CD14-positive monocyte (primary cell): Measurements from ENCODE around the gene UBE3A. TPM values are rescaled to one million over a fixed set of nuclear protein-coding genes. Genes with fewer than 3 reads are reported as not detected.

Source experiments
- DNase-seq, 3 donors: peaks; one replicate each; pipeline ENCODE4 v3.0.0-alpha.2; 2011 to 2022
- H2AFZ ChIP-seq: 2 replicates; pipeline ENCODE4 v1.6.0; 2012; ENCODE audit warnings: mild to moderate bottlenecking, low read depth, low read length, inconsistent platforms; ENCODE audit not compliant: insufficient read depth, poor library complexity, severe bottlenecking
- H3K27ac ChIP-seq, 2 donors: 1 replicate in 1 of 2; 2 replicates in 1 of 2; pipeline ENCODE4 v1.5.1; 2012 to 2013; ENCODE audit warnings: low read length in 2 of 2, control low read depth in 1 of 2, inconsistent platforms in 1 of 2, low read depth in 1 of 2, mild to moderate bottlenecking in 1 of 2
- H3K27me3 ChIP-seq, 2 donors: one replicate each; pipeline versions ENCODE4 v1.6.0 to v1.6.1; 2011 to 2013; ENCODE audit warnings: low read length in 2 of 2; ENCODE audit not compliant: control insufficient read depth in 2 of 2, insufficient read depth in 2 of 2
- H3K36me3 ChIP-seq, 2 donors: replicated peaks in 1 of 2; 1 replicate in 1 of 2; 2 replicates in 1 of 2; pipeline versions ENCODE4 v1.5.1 to v1.6.1; 2012 to 2013; ENCODE audit warnings: low read length in 2 of 2, control low read depth in 1 of 2, inconsistent platforms in 1 of 2, mild to moderate bottlenecking in 1 of 2; ENCODE audit not compliant: insufficient read depth in 2 of 2, control insufficient read depth in 1 of 2
- H3K4me1 ChIP-seq, 2 donors: 1 replicate in 1 of 2; 2 replicates in 1 of 2; pipeline versions ENCODE4 v1.5.1 to v1.6.1; 2012 to 2013; ENCODE audit warnings: low read length in 2 of 2, control low read depth in 1 of 2, inconsistent platforms in 1 of 2, mild to moderate bottlenecking in 1 of 2, moderate library complexity in 1 of 2; ENCODE audit not compliant: insufficient read depth in 2 of 2, control insufficient read depth in 1 of 2
- H3K4me2 ChIP-seq: replicated peaks from 2 replicates; pipeline ENCODE3; 2012; ENCODE audit warnings: low read length, moderate library complexity, mild to moderate bottlenecking; ENCODE audit not compliant: poor library complexity, severe bottlenecking; ENCODE audit errors: extremely low read depth
- H3K4me3 ChIP-seq, 3 experiments: fragments of 200-600 bp in 1 of 3; sonication (generic) in 1 of 3; replicated peaks in 1 of 3; 1 replicate in 2 of 3; 2 replicates in 1 of 3; pipeline ENCODE4 v1.5.1; 2011 to 2013; ENCODE audit warnings: low read length in 3 of 3, mild to moderate bottlenecking in 3 of 3, control low read depth in 2 of 3, low read depth in 2 of 3, inconsistent platforms in 1 of 3, moderate library complexity in 1 of 3
- H3K79me2 ChIP-seq: 2 replicates; pipeline ENCODE4 v1.6.0; 2012; ENCODE audit warnings: mild to moderate bottlenecking, control low read depth, inconsistent platforms, low read length, moderate library complexity; ENCODE audit not compliant: insufficient read depth
- H3K9ac ChIP-seq: 2 replicates; pipeline ENCODE4 v1.6.0; 2017; ENCODE audit warnings: low read length, mild to moderate bottlenecking; ENCODE audit not compliant: insufficient read depth, poor library complexity, severe bottlenecking
- H3K9me3 ChIP-seq, 2 donors: replicated peaks in 1 of 2; 1 replicate in 1 of 2; 2 replicates in 1 of 2; pipeline versions ENCODE4 v1.5.1 to v1.6.1; 2012 to 2013; ENCODE audit warnings: low read length in 2 of 2, control low read depth in 1 of 2; ENCODE audit not compliant: control insufficient read depth in 1 of 2, insufficient read depth in 1 of 2
- H4K20me1 ChIP-seq: 2 replicates; pipeline ENCODE4 v1.6.0; 2012; ENCODE audit warnings: mild to moderate bottlenecking, low read length, control low read depth, moderate library complexity; ENCODE audit not compliant: insufficient read depth
- H3K27ac Mint-ChIP-seq, 7 donors: one replicate each; pipeline ENCODE4 v1.8.0; 2020; ENCODE audit warnings: mild to moderate bottlenecking in 7 of 7, mixed read lengths in 7 of 7, moderate library complexity in 6 of 7, inconsistent platforms in 2 of 7
- H3K27me3 Mint-ChIP-seq, 3 donors: one replicate each; pipeline ENCODE4 v1.8.0; 2021 to 2022; ENCODE audit warnings: low read depth in 3 of 3, mild to moderate bottlenecking in 3 of 3, mixed read lengths in 3 of 3, moderate library complexity in 3 of 3, inconsistent platforms in 1 of 3
- H3K36me3 Mint-ChIP-seq, 2 donors: one replicate each; pipeline ENCODE4 v1.8.0; 2020; ENCODE audit warnings: mixed read lengths in 2 of 2, inconsistent platforms in 1 of 2, mild to moderate bottlenecking in 1 of 2
- H3K4me1 Mint-ChIP-seq: one replicate; pipeline ENCODE4 v1.8.0; 2020; ENCODE audit warnings: mild to moderate bottlenecking, mixed read lengths
- H3K4me3 Mint-ChIP-seq, 2 donors: one replicate each; pipeline ENCODE4 v1.8.0; 2020; ENCODE audit warnings: mild to moderate bottlenecking in 2 of 2, mixed read lengths in 2 of 2, moderate library complexity in 1 of 2
- H3K9me3 Mint-ChIP-seq, 7 donors: one replicate each; pipeline ENCODE4 v1.8.0; 2020 to 2022; ENCODE audit warnings: mixed read lengths in 7 of 7, mild to moderate bottlenecking in 6 of 7, moderate library complexity in 6 of 7, inconsistent platforms in 2 of 7
- WGBS: methylation state at CpG from one replicate; pipeline ENCODE4 v1.1.5; 2013; ENCODE audit warnings: missing lambda C conversion rate; ENCODE audit not compliant: insufficient coverage; 5-methylcytosine and 5-hydroxymethylcytosine counted together
- intact Hi-C, 2 donors: fragments of 100-400 bp; cut with micrococcal nuclease; formaldehyde crosslinking; loops; one replicate each; pipeline versions ENCODE4 v1.15.0 to v1.15.1; 2023
- polyA plus RNA-seq, 3 donors: library from polyadenylated mRNA; depleted of rRNA in 1 of 3; unstranded in 2 of 3; stranded (reverse) in 1 of 3; fragments of 300-500 nt in 2 of 3; fragments of >200 nt in 1 of 3; fragmentation: Illumina TruSeq in 2 of 3; gene quantifications; 1 replicate in 2 of 3; 2 replicates in 1 of 3; pipeline ENCODE4 v1.2.3, GENCODE V29; 2012 to 2021
- TF ChIP-seq, protein P1 (sequence below): fragments of 200-600 bp; IDR thresholded peaks from one replicate; pipeline ENCODE4 v1.8.0; 2022; ENCODE audit warnings: antibody characterized with exemption, mild to moderate bottlenecking

The UBE3A gene
- polyA plus RNA-seq, 3 donors, result 13.9 to 73.3 (median 54.5) TPM

DNA sequence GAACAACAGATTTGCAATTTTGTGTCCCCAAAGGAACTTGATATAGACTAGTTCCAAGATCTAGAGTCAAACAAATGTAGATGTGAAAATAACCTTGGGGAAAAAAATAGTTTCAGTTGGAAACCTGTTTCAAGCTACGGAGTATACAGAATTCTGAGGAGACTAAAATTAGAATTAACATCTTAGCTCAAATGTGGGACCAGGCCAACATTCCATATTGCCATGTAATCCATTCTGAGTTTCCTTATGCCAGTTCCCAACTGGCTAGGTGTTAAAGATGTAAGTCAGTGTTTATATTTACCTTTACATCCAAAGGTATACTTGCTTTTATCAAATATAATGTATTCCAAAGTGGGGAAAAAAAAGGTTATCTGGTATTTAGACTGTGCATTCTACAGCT, 76.3 kb downstream of the UBE3A start:
- Histone ChIP-seq H3K36me3 (peaks cover 19 to 43% of the 10 kb centered on the region in 2 donors), H3K9me3 (peaks cover 0 to 4% of the 10 kb centered on the region in 2 donors), H3K9ac (no peak overlapping the region), H4K20me1 (no peaks in the 10 kb centered on the region), H3K4me3 (no peak overlapping the region), H3K79me2 (peaks cover 15% of the 10 kb centered on the region), H2AFZ (no peak overlapping the region), H3K27ac (no peak overlapping the region), H3K27me3 (no peaks in the 10 kb centered on the region), H3K4me1 (no peaks in the 10 kb centered on the region), H3K4me2 (no peak overlapping the region)
- Mint-ChIP-seq H3K36me3 (peaks cover 29 to 43% of the 10 kb centered on the region in 2 donors), H3K27me3 (no peaks in the 10 kb centered on the region), H3K9me3 (peaks cover 0 to 7% (median 4%) of the 10 kb centered on the region in 7 donors), H3K4me3 (no peak overlapping the region), H3K4me1 (peaks cover 3% of the 10 kb centered on the region), H3K27ac (no peak overlapping the region)
- no CpG with 5 or more reads among the region's 1 CpG for WGBS
- TF ChIP-seq, protein P1, sequence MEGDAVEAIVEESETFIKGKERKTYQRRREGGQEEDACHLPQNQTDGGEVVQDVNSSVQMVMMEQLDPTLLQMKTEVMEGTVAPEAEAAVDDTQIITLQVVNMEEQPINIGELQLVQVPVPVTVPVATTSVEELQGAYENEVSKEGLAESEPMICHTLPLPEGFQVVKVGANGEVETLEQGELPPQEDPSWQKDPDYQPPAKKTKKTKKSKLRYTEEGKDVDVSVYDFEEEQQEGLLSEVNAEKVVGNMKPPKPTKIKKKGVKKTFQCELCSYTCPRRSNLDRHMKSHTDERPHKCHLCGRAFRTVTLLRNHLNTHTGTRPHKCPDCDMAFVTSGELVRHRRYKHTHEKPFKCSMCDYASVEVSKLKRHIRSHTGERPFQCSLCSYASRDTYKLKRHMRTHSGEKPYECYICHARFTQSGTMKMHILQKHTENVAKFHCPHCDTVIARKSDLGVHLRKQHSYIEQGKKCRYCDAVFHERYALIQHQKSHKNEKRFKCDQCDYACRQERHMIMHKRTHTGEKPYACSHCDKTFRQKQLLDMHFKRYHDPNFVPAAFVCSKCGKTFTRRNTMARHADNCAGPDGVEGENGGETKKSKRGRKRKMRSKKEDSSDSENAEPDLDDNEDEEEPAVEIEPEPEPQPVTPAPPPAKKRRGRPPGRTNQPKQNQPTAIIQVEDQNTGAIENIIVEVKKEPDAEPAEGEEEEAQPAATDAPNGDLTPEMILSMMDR, result no peak
- no peak for DNase-seq
- intact Hi-C loops, result no loop called here

DNA sequence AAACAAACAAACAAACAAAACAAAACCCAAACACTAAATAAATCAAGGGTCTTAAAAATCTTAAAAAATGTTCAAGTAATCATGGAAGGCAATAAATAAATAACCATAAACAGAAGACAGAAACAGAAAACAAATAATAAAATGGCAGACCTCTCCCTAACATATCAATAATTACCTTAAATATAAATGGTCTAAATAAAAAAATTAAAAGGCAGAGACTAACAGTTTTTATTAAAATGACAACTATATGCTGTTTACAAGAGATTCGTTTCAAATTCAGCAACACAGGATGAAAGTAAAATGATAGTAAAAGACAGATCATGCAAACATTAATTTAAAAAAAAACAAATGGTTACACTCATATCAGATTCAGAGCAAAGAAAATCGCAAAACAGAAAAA, 91.1 kb downstream of the UBE3A start:
- H3K4me2 ChIP-seq, result no peak overlapping the region

More for the DNA sequence above, 91.1 kb downstream of the UBE3A start:
- TF ChIP-seq, protein P1, result no peak
- Histone ChIP-seq H3K27ac (no peak overlapping the region), H4K20me1 (peaks cover 4% of the 10 kb centered on the region), H3K79me2 (no peaks in the 10 kb centered on the region), H3K4me3 (no peak overlapping the region), H2AFZ (no peak overlapping the region), H3K36me3 (peaks cover 12 to 91% of the 10 kb centered on the region in 2 donors), H3K9me3 (peaks cover 7 to 14% of the 10 kb centered on the region in 2 donors), H3K9ac (no peak overlapping the region), H3K27me3 (no peaks in the 10 kb centered on the region), H3K4me1 (no peaks in the 10 kb centered on the region)
- Mint-ChIP-seq H3K36me3 (peaks cover 60 to 83% of the 10 kb centered on the region in 2 donors), H3K27ac (no peak overlapping the region), H3K4me3 (no peak overlapping the region), H3K27me3 (no peaks in the 10 kb centered on the region), H3K4me1 (no peaks in the 10 kb centered on the region), H3K9me3 (peaks cover 7 to 20% (median 9%) of the 10 kb centered on the region in 7 donors)
- intact Hi-C loops, result no loop called here
- WGBS, result no CpG with 5 or more reads among the region's 2 CpGs
- no peak for DNase-seq
